Urothelium cell line (cell line): ENCODE data around the gene ATPAF1.
"Not testable (repeated sequence)": the region's sequence is repeated elsewhere in the genome, so short reads cannot be mapped to it uniquely, and the experiment has no call there.

Source experiments
- DNase-seq: peaks from one replicate; pipeline ENCODE4 v3.0.0; 2011; ENCODE audit warnings: low spot score, mixed read lengths
- FAIRE-seq: peaks from 2 replicates; lab custom pipeline; 2011; peaks lifted over from hg19 to GRCh38; lab: Jason Lieb, UNC

Gene ATPAF1

GRCh38 chr1:46667782-46668760, at the start of gene ATPAF1:
Gene ATPAF1 (minus strand): TSS chr1:46668364. CDS start chr1:46668322, 42 bp downstream.
- peak; percentile 82 for FAIRE-seq

GRCh38 chr1:46717654-46718053, 49.5 kb upstream of the ATPAF1 start:
- no peak for FAIRE-seq
- no peak for DNase-seq

More at GRCh38 chr1:46667782-46668760, at the start of gene ATPAF1:
- DNase-seq = peak; percentile 89

- FAIRE-seq (no peak), DNase-seq (no peak)
These were observed 46.8 kb upstream of the ATPAF1 start for GRCh38 chr1:46714976-46715375.

DNA sequence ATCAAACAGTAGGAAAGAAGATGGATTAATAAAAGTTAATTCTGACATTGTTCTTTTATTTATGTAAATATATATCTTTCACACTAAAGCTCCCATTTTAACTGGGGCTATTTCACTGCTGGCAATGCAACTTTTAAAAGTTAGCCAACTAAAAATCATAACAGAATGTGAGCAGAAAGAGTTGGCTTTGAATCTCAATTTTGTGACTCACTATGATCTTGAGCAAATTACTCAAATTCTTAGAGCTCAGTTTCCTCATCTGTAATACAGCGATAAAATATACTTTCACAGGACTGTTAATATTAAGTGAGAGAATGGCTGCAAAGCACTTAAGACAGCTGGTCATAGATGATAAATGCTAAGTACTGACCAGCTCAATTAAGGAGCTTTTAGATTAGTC, 40.0 kb upstream of the ATPAF1 start:
- DNase-seq (no peak), FAIRE-seq (no peak)

GRCh38 chr1:46705408-46705807, 37.2 kb upstream of the ATPAF1 start:
- no peak for FAIRE-seq

GRCh38 chr1:46703927-46704641, 35.9 kb upstream of the ATPAF1 start:
- DNase-seq (no peak), FAIRE-seq (no peak)

More at GRCh38 chr1:46705408-46705807, 37.2 kb upstream of the ATPAF1 start:
- no peak for DNase-seq

DNA sequence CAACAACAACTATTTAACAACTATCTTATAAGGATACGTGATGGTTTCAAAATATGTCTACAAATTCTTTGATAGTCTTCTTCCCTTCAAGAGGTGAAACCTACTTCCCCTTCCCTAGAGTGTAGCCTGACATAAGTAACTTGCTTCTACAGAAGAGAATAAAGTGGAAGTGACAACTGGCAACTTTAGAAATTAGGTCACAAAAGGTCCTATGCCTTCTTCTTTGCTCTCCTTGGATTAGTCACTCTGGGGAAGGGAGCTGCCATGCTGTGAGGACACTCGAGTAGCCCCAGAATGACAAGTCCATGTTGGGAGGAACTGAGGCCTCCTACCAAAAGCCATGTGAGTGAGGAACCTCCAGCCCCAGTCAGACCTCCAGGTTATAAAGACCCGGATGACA, 31.5 kb upstream of the ATPAF1 start:
- FAIRE-seq = no peak
- no peak for DNase-seq

GRCh38 chr1:46697053-46697452, 28.9 kb upstream of the ATPAF1 start:
- FAIRE-seq (no peak), DNase-seq (no peak)

DNA sequence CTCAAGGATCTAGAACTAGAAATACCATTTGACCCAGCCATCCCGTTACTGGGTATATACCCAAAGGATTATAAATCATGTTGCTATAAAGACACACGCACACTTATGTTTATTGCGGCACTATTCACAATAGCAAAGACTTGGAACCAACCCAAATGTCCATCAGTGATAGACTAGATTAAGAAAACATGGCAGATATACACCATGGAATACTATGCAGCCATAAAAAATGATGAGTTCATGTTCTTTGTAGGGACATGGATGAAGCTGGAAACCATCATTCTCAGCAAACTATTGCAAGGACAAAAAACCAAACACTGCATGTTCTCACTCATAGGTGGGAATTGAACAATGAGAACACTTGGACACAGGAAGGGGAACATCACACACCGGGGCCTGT, 26.5 kb upstream of the ATPAF1 start:
- DNase-seq, FAIRE-seq: not testable (repeated sequence)

DNA sequence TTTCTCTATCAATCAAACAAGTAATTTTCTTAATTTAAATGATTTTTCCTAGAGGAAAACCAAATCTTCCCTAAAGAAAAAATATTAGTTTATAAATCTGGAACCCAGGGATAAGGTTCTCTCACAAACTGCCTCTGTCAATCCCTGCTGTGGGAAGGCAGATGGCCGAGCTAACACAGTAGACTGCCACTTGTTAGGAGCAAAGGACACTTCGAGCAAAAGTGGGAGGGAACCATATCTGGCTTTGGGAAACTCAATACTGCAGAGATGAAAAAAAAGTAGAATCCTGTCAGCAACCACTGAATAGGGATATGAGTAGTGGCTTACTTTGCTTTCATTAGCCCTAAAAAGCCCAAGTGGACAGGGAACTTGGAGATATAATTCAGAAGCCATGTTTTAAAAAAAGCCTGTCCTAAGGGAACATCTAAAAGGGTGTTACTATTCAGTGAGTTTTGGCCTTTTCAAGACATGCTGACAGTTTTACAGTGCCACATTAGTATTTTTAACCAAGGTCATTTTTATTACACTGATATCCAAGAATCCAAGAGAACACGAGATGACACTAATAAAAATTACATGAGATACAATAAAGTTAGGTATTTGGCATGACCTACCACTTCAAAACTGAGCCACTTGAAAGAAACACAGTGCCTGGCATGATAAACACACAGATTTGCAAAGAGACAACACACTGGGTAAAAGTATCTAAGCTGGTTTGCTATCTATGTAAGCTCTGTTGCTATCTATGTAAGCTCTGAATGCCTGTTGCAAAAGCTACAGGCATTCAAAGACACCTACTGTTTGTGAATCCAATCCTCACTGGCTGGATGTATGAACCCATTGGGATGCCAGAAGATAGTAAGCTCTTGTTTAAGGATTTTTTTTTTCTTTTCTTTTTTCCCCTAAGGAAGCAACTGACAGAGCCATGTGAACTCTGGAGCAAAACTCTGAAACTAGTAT, 24.9 kb upstream of the ATPAF1 start:
- FAIRE-seq (no peak), DNase-seq (no peak)

GRCh38 chr1:46691997-46692790, 24.0 kb upstream of the ATPAF1 start:
- DNase-seq (no peak), FAIRE-seq (no peak)

- DNase-seq (no peak), FAIRE-seq (no peak)
These were observed 22.8 kb upstream of the ATPAF1 start for GRCh38 chr1:46690931-46691421.

DNA sequence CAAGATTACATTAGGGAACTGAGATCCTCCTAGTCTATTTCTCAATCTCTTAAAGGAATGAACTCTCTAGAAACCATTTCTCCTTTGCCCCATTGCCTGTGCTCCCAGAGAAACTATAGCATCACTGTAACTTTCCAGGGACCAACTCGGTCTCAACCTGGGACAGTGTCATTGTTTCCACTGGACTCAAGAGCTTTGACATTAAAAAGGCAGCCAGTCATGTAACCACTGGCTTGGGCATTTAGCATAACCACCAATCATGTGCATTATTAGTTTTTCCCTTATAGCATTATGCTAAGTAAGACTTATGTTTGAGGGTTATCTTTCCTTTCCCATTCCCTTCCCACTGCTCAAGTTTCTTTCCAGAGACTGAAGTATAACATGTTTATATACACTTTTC, 21.7 kb upstream of the ATPAF1 start:
- DNase-seq (no peak), FAIRE-seq (no peak)

DNA sequence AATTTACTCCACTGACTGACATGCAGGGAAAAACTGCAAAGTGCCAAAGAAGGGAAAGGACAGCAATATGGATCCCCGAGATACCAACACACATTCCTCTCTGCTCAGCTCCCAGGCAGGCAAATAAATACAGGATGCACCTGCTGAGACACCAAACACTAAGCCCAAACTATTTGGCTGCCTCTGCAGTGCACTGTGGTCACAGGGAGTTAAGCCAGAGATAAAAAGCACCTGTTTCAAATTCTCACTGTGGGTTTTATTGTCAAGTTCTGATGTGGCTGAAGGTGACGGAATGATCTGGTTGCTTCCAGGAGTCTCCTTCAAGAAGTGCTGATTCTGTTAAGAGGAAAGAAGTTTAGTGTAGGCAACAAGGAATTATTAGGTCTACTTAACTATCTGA, 21.2 kb upstream of the ATPAF1 start:
- FAIRE-seq (no peak), DNase-seq (no peak)

- FAIRE-seq (no peak), DNase-seq (no peak)
These were observed 19.9 kb upstream of the ATPAF1 start for GRCh38 chr1:46687921-46688509.

GRCh38 chr1:46687093-46687659, 19.0 kb upstream of the ATPAF1 start:
- DNase-seq (no peak), FAIRE-seq (no peak)

- FAIRE-seq (no peak), DNase-seq (no peak)
These were observed 18.1 kb upstream of the ATPAF1 start for GRCh38 chr1:46686255-46686654.

GRCh38 chr1:46684670-46685069, 16.5 kb upstream of the ATPAF1 start:
- FAIRE-seq (no peak), DNase-seq (no peak)

- no peak for FAIRE-seq
- no peak for DNase-seq
These were observed 13.9 kb upstream of the ATPAF1 start for GRCh38 chr1:46682064-46682463.
